Right lobe of liver (tissue), 6 donors: Measurements from ENCODE around the gene HKDC1. TPM values are rescaled to one million over a fixed set of nuclear protein-coding genes. Genes with fewer than 3 reads are reported as not detected.

Experiments used
- ATAC-seq, 4 donors: fragments of 200-7000 bp; cut with Tn5 transposase; one replicate each; pipeline ENCODE4 v1.9.1; 2020; ENCODE audit warnings: mild to moderate bottlenecking in 4 of 4, moderate library complexity in 4 of 4
- DNase-seq, 3 donors: peaks; one replicate each; pipeline ENCODE4 v3.0.0-alpha.2; 2020
- H3K27ac ChIP-seq, 3 donors: fragments of 200-600 bp; one replicate each; pipeline ENCODE4 v1.8.0; 2022
- H3K27me3 ChIP-seq, 2 donors: fragments of 200-600 bp; one replicate each; pipeline ENCODE4 v1.8.0; 2022
- H3K36me3 ChIP-seq, 4 donors: fragments of 200-600 bp; sonication (generic) in 1 of 4; one replicate each; pipeline versions ENCODE4 v1.5.1 to v1.8.0; 2017 to 2022; ENCODE audit warnings: control low read depth in 1 of 4
- H3K4me1 ChIP-seq, 4 donors: fragments of 200-600 bp; sonication (generic) in 1 of 4; one replicate each; pipeline versions ENCODE4 v1.5.1 to v1.8.0; 2017 to 2022; ENCODE audit warnings: control low read depth in 1 of 4
- H3K4me3 ChIP-seq, 3 donors: fragments of 200-600 bp; one replicate each; pipeline ENCODE4 v1.8.0; 2022
- H3K9me3 ChIP-seq, 4 donors: fragments of 200-600 bp; sonication (generic) in 1 of 4; one replicate each; pipeline versions ENCODE4 v1.5.1 to v1.8.0; 2017 to 2022; ENCODE audit warnings: control low read depth in 1 of 4
- POLR2A ChIP-seq: fragments of 450-650 bp; IDR thresholded peaks from one replicate; pipeline ENCODE4 v1.6.1; 2017; ENCODE audit warnings: antibody characterized with exemption, mild to moderate bottlenecking
- WGBS: methylation state at CpG from one replicate; pipeline ENCODE4 v1.1.6; 2018; ENCODE audit warnings: low coverage, low lambda C conversion rate; ENCODE audit not compliant: insufficient coverage; ENCODE audit errors: missing lambda C conversion rate; 5-methylcytosine and 5-hydroxymethylcytosine counted together
- intact Hi-C, 2 donors: fragments of 100-400 bp; cut with DNase I; formaldehyde crosslinking; loops; one replicate each; pipeline versions ENCODE4 v1.11.2 to v1.14.1; 2022
- total RNA-seq, 6 experiments: library from RNA; depleted of rRNA in 2 of 6; stranded (reverse); fragments of >200 nt in 2 of 6; fragmentation: NEBNext Ultra II Directional in 3 of 6; extraction: Animal tissue kit (Norgen Biotek cat#: 25700) in 3 of 6; gene quantifications; one replicate each; pipeline versions ENCODE4 v1.1.0 to v1.2.4, GENCODE V29; 2016 to 2023
- TF ChIP-seq, protein P1 (sequence below), 4 donors: fragments of 200-600 bp in 3 of 4; fragments of 450-650 bp in 1 of 4; IDR thresholded peaks; one replicate each; pipeline versions ENCODE4 v1.5.1 to v1.8.0; 2016 to 2022; ENCODE audit warnings: antibody characterized with exemption in 4 of 4, mild to moderate bottlenecking in 2 of 4
- donor health status: DM: no; HTN: yes; CAD: no.
- donor health status: DM: no; HTN: no; CAD: no.
- donor health status: DM: no; HTN: no; CAD: no.
- donor health status: DM: no; HTN: yes; CAD: no.
- donor health status: DM: no; HTN: yes; CAD: no.

HKDC1 gene
- total RNA-seq, 6 experiments from 2014 or later = 0.24 to 44.5 (median 20.1) TPM

GRCh38 chr10:69224862-69225657 is 4.9 kb downstream of the HKDC1 start:
- Histone ChIP-seq H3K9me3 (no peaks in the 10 kb centered on the region), H3K4me1 (peaks cover 0 to 6% (median 0%) of the 10 kb centered on the region in 4 donors), H3K27me3 (no peaks in the 10 kb centered on the region), H3K27ac (no peak overlapping the region), H3K36me3 (peaks cover 0 to 2% (median 0%) of the 10 kb centered on the region in 4 donors), H3K4me3 (no peak overlapping the region)
- DNase-seq (no peak), ATAC-seq (peak in 2 of 4 donors; percentile 9 to 24)
- WGBS = 44% methylated on average over 6 of the region's 10 CpGs
- intact Hi-C loops = no loop called here
- no peak for TF ChIP-seq POLR2A
- TF ChIP-seq, protein P1, sequence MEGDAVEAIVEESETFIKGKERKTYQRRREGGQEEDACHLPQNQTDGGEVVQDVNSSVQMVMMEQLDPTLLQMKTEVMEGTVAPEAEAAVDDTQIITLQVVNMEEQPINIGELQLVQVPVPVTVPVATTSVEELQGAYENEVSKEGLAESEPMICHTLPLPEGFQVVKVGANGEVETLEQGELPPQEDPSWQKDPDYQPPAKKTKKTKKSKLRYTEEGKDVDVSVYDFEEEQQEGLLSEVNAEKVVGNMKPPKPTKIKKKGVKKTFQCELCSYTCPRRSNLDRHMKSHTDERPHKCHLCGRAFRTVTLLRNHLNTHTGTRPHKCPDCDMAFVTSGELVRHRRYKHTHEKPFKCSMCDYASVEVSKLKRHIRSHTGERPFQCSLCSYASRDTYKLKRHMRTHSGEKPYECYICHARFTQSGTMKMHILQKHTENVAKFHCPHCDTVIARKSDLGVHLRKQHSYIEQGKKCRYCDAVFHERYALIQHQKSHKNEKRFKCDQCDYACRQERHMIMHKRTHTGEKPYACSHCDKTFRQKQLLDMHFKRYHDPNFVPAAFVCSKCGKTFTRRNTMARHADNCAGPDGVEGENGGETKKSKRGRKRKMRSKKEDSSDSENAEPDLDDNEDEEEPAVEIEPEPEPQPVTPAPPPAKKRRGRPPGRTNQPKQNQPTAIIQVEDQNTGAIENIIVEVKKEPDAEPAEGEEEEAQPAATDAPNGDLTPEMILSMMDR (IDR thresholded peaks at IDR 0.05) = no peak

- no peak for DNase-seq
- H3K9me3 ChIP-seq = no peaks in the 10 kb centered on the region
- H3K27me3 ChIP-seq = no peaks in the 10 kb centered on the region
- no peak overlapping the region for H3K27ac ChIP-seq
- no peak for ATAC-seq
- H3K4me3 ChIP-seq = no peak overlapping the region
- H3K36me3 ChIP-seq = peaks cover 0 to 2% (median 0%) of the 10 kb centered on the region in 4 donors
- TF ChIP-seq, protein P1 (IDR thresholded peaks at IDR 0.05) = no peak
- no peak for TF ChIP-seq POLR2A
- WGBS = 72% methylated on average over 6 of the region's 10 CpGs
- peaks cover 0 to 2% (median 0%) of the 10 kb centered on the region in 4 donors for H3K4me1 ChIP-seq
- intact Hi-C loops = no loop called here
These were observed 5.5 kb downstream of the HKDC1 start for GRCh38 chr10:69225681-69226080.

DNA sequence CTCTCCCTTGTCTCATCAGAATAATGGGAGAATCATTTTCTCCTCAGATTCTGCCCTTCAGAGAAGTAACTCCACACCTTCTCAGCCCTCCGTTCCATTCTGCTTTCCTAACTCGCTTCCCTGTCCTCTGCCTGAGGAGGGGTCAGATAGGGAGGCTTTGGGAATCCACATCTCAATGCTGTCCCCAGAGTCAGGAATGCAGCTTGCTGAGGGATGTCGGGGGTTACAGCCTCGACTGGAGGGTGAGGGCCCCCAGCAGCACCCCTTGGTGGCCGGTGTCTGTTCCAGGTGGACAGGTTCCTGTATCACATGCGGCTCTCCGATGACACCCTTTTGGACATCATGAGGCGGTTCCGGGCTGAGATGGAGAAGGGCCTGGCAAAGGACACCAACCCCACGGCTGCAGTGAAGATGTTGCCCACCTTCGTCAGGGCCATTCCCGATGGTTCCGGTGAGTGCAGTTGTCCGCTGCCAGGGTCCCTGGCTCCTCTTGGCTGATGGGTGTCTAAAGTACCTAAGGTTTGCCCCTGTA is 6.9 kb downstream of the HKDC1 start:
- Histone ChIP-seq H3K9me3 (no peaks in the 10 kb centered on the region), H3K36me3 (peaks cover 0 to 2% (median 0%) of the 10 kb centered on the region in 4 donors), H3K4me1 (no peaks in the 10 kb centered on the region), H3K4me3 (no peak overlapping the region), H3K27me3 (no peaks in the 10 kb centered on the region), H3K27ac (no peak overlapping the region)
- TF ChIP-seq, protein P1 (IDR thresholded peaks at IDR 0.05) = no peak
- TF ChIP-seq POLR2A = no peak
- WGBS = 69% methylated on average over 4 of the region's 14 CpGs
- intact Hi-C loops = no loop called here
- ATAC-seq (no peak), DNase-seq (no peak)

DNA sequence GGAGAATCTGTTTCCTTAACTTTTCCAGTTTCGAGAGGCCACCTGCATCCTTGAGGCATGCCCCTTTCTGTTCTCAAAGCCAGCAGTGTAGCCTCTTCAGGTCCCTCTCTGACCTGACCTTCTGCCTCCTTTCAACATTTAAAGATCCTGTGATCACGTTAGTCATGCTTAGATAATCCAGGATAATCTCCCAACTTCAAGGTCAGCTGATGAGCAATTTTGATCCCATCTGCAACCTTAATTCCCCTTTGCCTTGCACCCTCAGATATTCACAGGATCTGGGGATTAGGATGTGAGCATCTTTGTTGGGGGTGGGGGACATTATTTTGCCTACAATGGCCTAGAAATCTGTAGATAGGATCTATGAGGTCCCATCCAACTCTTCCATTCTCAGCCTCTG is 8.0 kb downstream of the HKDC1 start:
- Histone ChIP-seq H3K27ac (no peak overlapping the region), H3K36me3 (peaks cover 0 to 2% (median 0%) of the 10 kb centered on the region in 4 donors), H3K4me1 (no peaks in the 10 kb centered on the region), H3K27me3 (no peaks in the 10 kb centered on the region), H3K9me3 (no peaks in the 10 kb centered on the region), H3K4me3 (no peak overlapping the region)
- no peak for DNase-seq
- intact Hi-C loops = no loop called here
- no peak for ATAC-seq
- TF ChIP-seq, protein P1 (IDR thresholded peaks at IDR 0.05) = no peak
- no peak for TF ChIP-seq POLR2A
- WGBS = 71% methylated on average over 2 of the region's 2 CpGs
